ENCODE results near the gene BTBD18. TPM values are rescaled to one million over a fixed set of nuclear protein-coding genes. Genes with fewer than 3 reads are reported as not detected.

Gene BTBD18
- total RNA-seq, 1 donor from 2014 or later: not detected

- Mint-ChIP-seq H3K9me3 (ENCODE audit: low read depth) (no peaks in the 10 kb centered on the region), H3K4me3 (ENCODE audit: unreplicated experiment) (peak overlapping the region; percentile 11), H3K27ac (ENCODE audit: unreplicated experiment) (peak overlapping the region; percentile 91), H3K27me3 (ENCODE audit: low read depth) (no peaks in the 10 kb centered on the region), H3K36me3 (ENCODE audit: low read depth) (peaks cover 3% of the 10 kb centered on the region), H3K4me1 (ENCODE audit: low read depth) (peaks cover 76% of the 10 kb centered on the region)
- DNase-seq (ENCODE audit: low spot score): no peak
- TF ChIP-seq CTCF (IDR thresholded peaks at IDR 0.05): no peak
Observed at GRCh38 chr11:57779276-57779675, 27.7 kb upstream of the BTBD18 start.

DNA sequence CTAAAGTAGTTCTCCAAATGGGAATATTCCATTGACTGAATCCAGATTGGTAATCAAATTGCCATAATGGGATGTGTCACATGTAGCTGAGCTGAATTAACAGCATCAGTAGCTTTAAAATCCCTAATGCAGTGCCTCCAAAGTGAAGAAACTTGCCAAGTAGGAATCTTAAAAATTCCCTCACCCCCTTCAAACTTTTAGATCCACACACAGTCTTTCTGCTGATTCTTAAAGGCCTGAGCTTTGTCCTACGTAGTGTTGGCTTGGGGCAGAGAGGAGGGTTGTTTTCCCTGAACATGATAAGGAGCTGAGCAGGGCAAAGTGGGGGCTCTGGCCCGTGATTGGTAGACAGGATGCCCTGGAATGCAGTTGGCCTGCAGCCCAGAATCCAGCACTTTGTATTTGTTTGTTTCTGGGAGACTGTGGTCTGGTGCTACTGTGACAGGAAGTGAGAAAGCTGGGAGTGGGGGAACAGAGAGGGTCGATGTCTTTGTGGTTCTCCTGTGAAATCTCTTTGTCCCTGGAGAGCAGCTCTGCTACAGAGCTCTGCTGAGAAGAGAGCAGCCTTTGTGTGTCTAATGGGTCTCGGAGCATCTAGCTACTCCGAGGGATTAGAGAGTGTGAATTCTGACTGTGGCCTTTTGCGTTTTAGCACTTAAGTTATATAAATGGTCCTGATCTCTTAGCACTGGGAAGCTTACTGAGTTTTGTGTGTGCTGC is 26.9 kb upstream of the BTBD18 start:
- Mint-ChIP-seq H3K27me3 (ENCODE audit: low read depth) (no peaks in the 10 kb centered on the region), H3K4me3 (ENCODE audit: unreplicated experiment) (peak overlapping the region; percentile 37), H3K4me1 (ENCODE audit: low read depth) (peaks cover 82% of the 10 kb centered on the region), H3K27ac (ENCODE audit: unreplicated experiment) (peak overlapping the region; percentile 91), H3K9me3 (ENCODE audit: low read depth) (no peaks in the 10 kb centered on the region), H3K36me3 (ENCODE audit: low read depth) (peaks cover 3% of the 10 kb centered on the region)
- TF ChIP-seq CTCF (IDR thresholded peaks at IDR 0.05): no peak
- DNase-seq (ENCODE audit: low spot score): no peak

GRCh38 chr11:57777969-57778317 is 26.3 kb upstream of the BTBD18 start:
- no peaks in the 10 kb centered on the region for H3K27me3 Mint-ChIP-seq (ENCODE audit: low read depth)
- peak overlapping the region; percentile 37 for H3K4me3 Mint-ChIP-seq (ENCODE audit: unreplicated experiment)
- no peaks in the 10 kb centered on the region for H3K9me3 Mint-ChIP-seq (ENCODE audit: low read depth)
- peak overlapping the region; percentile 91 for H3K27ac Mint-ChIP-seq (ENCODE audit: unreplicated experiment)
- peaks cover 86% of the 10 kb centered on the region for H3K4me1 Mint-ChIP-seq (ENCODE audit: low read depth)
- no peak for TF ChIP-seq CTCF (IDR thresholded peaks at IDR 0.05)
- DNase-seq (ENCODE audit: low spot score): no peak
- peaks cover 3% of the 10 kb centered on the region for H3K36me3 Mint-ChIP-seq (ENCODE audit: low read depth)

DNA sequence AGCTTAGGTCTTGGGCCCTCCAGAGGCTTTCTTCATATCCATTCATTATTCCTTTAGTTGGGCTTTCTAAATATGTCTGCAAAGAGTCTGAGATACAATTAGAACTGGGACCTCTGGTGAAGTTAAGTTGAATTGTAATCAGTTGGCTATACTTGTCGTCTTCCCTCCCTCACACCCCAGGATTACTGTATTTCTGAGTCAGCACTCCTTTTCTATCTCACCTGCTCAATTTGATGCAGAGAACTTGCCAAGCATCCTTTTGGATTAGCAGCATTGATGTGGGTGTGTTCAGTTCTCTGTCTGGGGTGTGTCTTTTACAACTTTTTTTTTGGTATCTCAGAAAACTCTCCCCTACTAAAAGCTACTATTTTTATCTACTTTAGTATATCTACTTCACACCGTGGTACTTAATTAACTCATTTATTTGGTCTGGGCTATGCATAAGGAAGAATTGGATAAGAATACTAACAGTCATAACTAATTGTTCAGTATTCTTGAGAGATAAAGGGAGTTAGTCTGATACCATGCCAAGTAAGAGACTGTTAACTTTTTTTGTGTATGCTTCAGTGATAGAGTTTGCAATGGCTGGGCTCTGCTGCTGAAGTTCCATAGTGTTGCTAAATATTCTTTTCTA is 25.1 kb upstream of the BTBD18 start:
- Mint-ChIP-seq H3K4me3 (ENCODE audit: unreplicated experiment) (no peak overlapping the region), H3K27ac (ENCODE audit: unreplicated experiment) (peak overlapping the region; percentile 84), H3K27me3 (ENCODE audit: low read depth) (no peaks in the 10 kb centered on the region), H3K36me3 (ENCODE audit: low read depth) (peaks cover 2% of the 10 kb centered on the region), H3K9me3 (ENCODE audit: low read depth) (no peaks in the 10 kb centered on the region), H3K4me1 (ENCODE audit: low read depth) (peaks cover 89% of the 10 kb centered on the region)
- no peak for TF ChIP-seq CTCF (IDR thresholded peaks at IDR 0.05)
- DNase-seq (ENCODE audit: low spot score): no peak

- peaks cover 2% of the 10 kb centered on the region for H3K36me3 Mint-ChIP-seq (ENCODE audit: low read depth)
Observed at GRCh38 chr11:57776031-57776521, 24.5 kb upstream of the BTBD18 start.

More at GRCh38 chr11:57776031-57776521, 24.5 kb upstream of the BTBD18 start:
- Mint-ChIP-seq H3K4me1 (ENCODE audit: low read depth) (peaks cover 89% of the 10 kb centered on the region), H3K27ac (ENCODE audit: unreplicated experiment) (peak overlapping the region; percentile 84), H3K27me3 (ENCODE audit: low read depth) (no peaks in the 10 kb centered on the region), H3K9me3 (ENCODE audit: low read depth) (no peaks in the 10 kb centered on the region), H3K4me3 (ENCODE audit: unreplicated experiment) (peak overlapping the region; percentile 37)
- no peak for TF ChIP-seq CTCF (IDR thresholded peaks at IDR 0.05)
- DNase-seq (ENCODE audit: low spot score): no peak
